CD8-positive, alpha-beta memory T cell (primary cell): ENCODE results near the gene DNAJB9. TPM values are rescaled to one million over a fixed set of nuclear protein-coding genes. Genes with fewer than 3 reads are reported as not detected.
"Not testable (repeated sequence)": the region's sequence is repeated elsewhere in the genome, so short reads cannot be mapped to it uniquely, and the experiment has no call there.

Experiments used
- CTCF ChIA-PET: fragments of 350-600 bp; sonication (Branson Sonifier 250); formaldehyde crosslinking; loops from one replicate; lab custom pipeline; 2021; ENCODE audit warnings: antibody characterized with exemption; lab: Charles Lee
- POLR2A ChIA-PET: fragments of 350-600 bp; sonication (Branson Sonifier 250); formaldehyde crosslinking; loops from one replicate; lab custom pipeline; 2021; ENCODE audit warnings: antibody characterized with exemption; lab: Charles Lee
- DNase-seq, 5 donors: peaks; one replicate each; pipeline versions ENCODE4 v3.0.0 to v3.0.0-alpha.2; 2020 to 2022; ENCODE audit warnings: mixed read lengths in 1 of 5
- H3K27ac ChIP-seq: one replicate; pipeline ENCODE4 v1.7.0; 2013; ENCODE audit warnings: low read depth, mild to moderate bottlenecking, low read length, moderate library complexity
- H3K27me3 ChIP-seq: 2 replicates; pipeline ENCODE4 v1.7.0; 2013; ENCODE audit warnings: low read length, mild to moderate bottlenecking; ENCODE audit not compliant: insufficient read depth, poor library complexity, severe bottlenecking
- H3K36me3 ChIP-seq: 2 replicates; pipeline ENCODE4 v1.7.0; 2013; ENCODE audit warnings: mild to moderate bottlenecking, low read length, moderate library complexity; ENCODE audit not compliant: insufficient read depth
- H3K4me1 ChIP-seq: 2 replicates; pipeline ENCODE4 v1.7.0; 2013; ENCODE audit warnings: mild to moderate bottlenecking, low read length, moderate library complexity; ENCODE audit not compliant: insufficient read depth
- H3K4me3 ChIP-seq: 2 replicates; pipeline ENCODE4 v1.7.0; 2013; ENCODE audit warnings: mild to moderate bottlenecking, low read length
- H3K9me3 ChIP-seq: 2 replicates; pipeline ENCODE4 v1.7.0; 2013; ENCODE audit warnings: mild to moderate bottlenecking, low read length
- H3K27ac Mint-ChIP-seq, 8 donors: one replicate each; pipeline ENCODE4 v1.8.0; 2020 to 2021; ENCODE audit warnings: mixed read lengths in 8 of 8, mild to moderate bottlenecking in 6 of 8, inconsistent platforms in 3 of 8, moderate library complexity in 3 of 8
- H3K27me3 Mint-ChIP-seq, 2 donors: one replicate each; pipeline ENCODE4 v1.8.0; 2020 to 2021; ENCODE audit warnings: mixed read lengths in 2 of 2, mild to moderate bottlenecking in 1 of 2, moderate library complexity in 1 of 2
- H3K36me3 Mint-ChIP-seq, 3 donors: one replicate each; pipeline ENCODE4 v1.8.0; 2020 to 2021; ENCODE audit warnings: mixed read lengths in 3 of 3, inconsistent platforms in 1 of 3, mild to moderate bottlenecking in 1 of 3
- H3K4me1 Mint-ChIP-seq, 3 donors: one replicate each; pipeline ENCODE4 v1.8.0; 2020 to 2021; ENCODE audit warnings: mixed read lengths in 3 of 3, inconsistent platforms in 1 of 3, mild to moderate bottlenecking in 1 of 3
- H3K4me3 Mint-ChIP-seq, 7 donors: one replicate each; pipeline ENCODE4 v1.8.0; 2020 to 2021; ENCODE audit warnings: mixed read lengths in 7 of 7, mild to moderate bottlenecking in 6 of 7, moderate library complexity in 4 of 7, inconsistent platforms in 2 of 7
- H3K9me3 Mint-ChIP-seq, 5 donors: one replicate each; pipeline ENCODE4 v1.8.0; 2020 to 2022; ENCODE audit warnings: mixed read lengths in 5 of 5, mild to moderate bottlenecking in 3 of 5, moderate library complexity in 2 of 5, inconsistent platforms in 1 of 5
- polyA plus RNA-seq: library from polyadenylated mRNA; unstranded; fragments of 300-500 nt; fragmentation: Illumina TruSeq; gene quantifications from one replicate; pipeline ENCODE4 v1.2.3, GENCODE V29; 2021
- total RNA-seq, 2 experiments: library from RNA; stranded (reverse); gene quantifications; one replicate each; pipeline ENCODE4 v1.2.3, GENCODE V29; 2021

DNAJB9 gene
- total and polyA plus RNA-seq, 3 experiments from 2014 or later, result 10.1 to 37.5 (median 12.0) TPM

GRCh38 chr7:108529341-108529740 lies 40.3 kb upstream of the DNAJB9 start:
- CTCF ChIA-PET, result no interaction called here

GRCh38 chr7:108533712-108534111 lies 36.0 kb upstream of the DNAJB9 start:
- Mint-ChIP-seq H3K36me3 (peaks cover 0 to 16% (median 0%) of the 10 kb centered on the region in 3 donors), H3K9me3 (no peaks in the 10 kb centered on the region), H3K4me1 (no peaks in the 10 kb centered on the region), H3K27me3 (peaks cover 8 to 31% of the 10 kb centered on the region in 2 donors), H3K4me3 (no peak overlapping the region), H3K27ac (no peak overlapping the region)
- CTCF ChIA-PET, result no interaction called here
- Histone ChIP-seq H3K9me3 (no peaks in the 10 kb centered on the region), H3K36me3 (no peaks in the 10 kb centered on the region), H3K27ac (no peak overlapping the region), H3K27me3 (no peaks in the 10 kb centered on the region), H3K4me1 (no peaks in the 10 kb centered on the region), H3K4me3 (no peak overlapping the region)
- POLR2A ChIA-PET, result no interaction called here
- DNase-seq, result no peak

More at GRCh38 chr7:108529341-108529740, 40.3 kb upstream of the DNAJB9 start:
- Mint-ChIP-seq H3K4me3 (no peak overlapping the region), H3K27me3 (peaks cover 3 to 12% of the 10 kb centered on the region in 2 donors), H3K4me1 (peaks cover 16 to 21% (median 18%) of the 10 kb centered on the region in 3 donors), H3K36me3 (peaks cover 0 to 12% (median 2%) of the 10 kb centered on the region in 3 donors), H3K9me3 (no peaks in the 10 kb centered on the region), H3K27ac (no peak overlapping the region)
- no peak for DNase-seq
- H3K36me3 ChIP-seq, result no peaks in the 10 kb centered on the region
- H3K4me3 ChIP-seq, result no peak overlapping the region
- H3K27me3 ChIP-seq, result no peaks in the 10 kb centered on the region
- POLR2A ChIA-PET, result no interaction called here
- peaks cover 12% of the 10 kb centered on the region for H3K4me1 ChIP-seq
- no peak overlapping the region for H3K27ac ChIP-seq
- no peaks in the 10 kb centered on the region for H3K9me3 ChIP-seq

- Mint-ChIP-seq H3K9me3 (no peaks in the 10 kb centered on the region), H3K4me3 (no peak overlapping the region), H3K27ac (no peak overlapping the region), H3K4me1 (no peaks in the 10 kb centered on the region), H3K27me3 (peaks cover 8 to 44% of the 10 kb centered on the region in 2 donors), H3K36me3 (peaks cover 0 to 20% (median 0%) of the 10 kb centered on the region in 3 donors)
- Histone ChIP-seq H3K9me3 (no peaks in the 10 kb centered on the region), H3K36me3 (no peaks in the 10 kb centered on the region), H3K4me3 (no peak overlapping the region), H3K4me1 (no peaks in the 10 kb centered on the region), H3K27me3 (no peaks in the 10 kb centered on the region), H3K27ac (no peak overlapping the region)
- POLR2A ChIA-PET, result no interaction called here
- CTCF ChIA-PET, result no interaction called here
- DNase-seq, result no peak
These were observed 34.4 kb upstream of the DNAJB9 start for GRCh38 chr7:108535257-108535656.

- Histone ChIP-seq H3K4me1 (no peaks in the 10 kb centered on the region), H3K9me3 (no peaks in the 10 kb centered on the region), H3K4me3 (no peak overlapping the region), H3K36me3 (no peaks in the 10 kb centered on the region), H3K27ac (no peak overlapping the region), H3K27me3 (no peaks in the 10 kb centered on the region)
- H3K36me3 Mint-ChIP-seq, result peaks cover 0 to 20% (median 0%) of the 10 kb centered on the region in 3 donors
- no peak overlapping the region for H3K27ac Mint-ChIP-seq
- no peak for DNase-seq
- H3K4me3 Mint-ChIP-seq, result no peak overlapping the region
- CTCF ChIA-PET, result no interaction called here
- peaks cover 8 to 44% of the 10 kb centered on the region in 2 donors for H3K27me3 Mint-ChIP-seq
- H3K4me1 Mint-ChIP-seq, result no peaks in the 10 kb centered on the region
- POLR2A ChIA-PET, result no interaction called here
- H3K9me3 Mint-ChIP-seq, result no peaks in the 10 kb centered on the region
These were observed 33.9 kb upstream of the DNAJB9 start for GRCh38 chr7:108535744-108536143.

GRCh38 chr7:108537229-108537628 lies 32.4 kb upstream of the DNAJB9 start:
- Histone ChIP-seq H3K9me3 (no peaks in the 10 kb centered on the region), H3K36me3 (no peaks in the 10 kb centered on the region), H3K27me3 (no peaks in the 10 kb centered on the region), H3K27ac (no peak overlapping the region), H3K4me3 (no peak overlapping the region), H3K4me1 (no peaks in the 10 kb centered on the region)
- H3K9me3 Mint-ChIP-seq, result no peaks in the 10 kb centered on the region
- no peak overlapping the region for H3K4me3 Mint-ChIP-seq
- ChIA-PET POLR2A (no interaction called here), CTCF (no interaction called here)
- peaks cover 0 to 20% (median 0%) of the 10 kb centered on the region in 3 donors for H3K36me3 Mint-ChIP-seq
- DNase-seq, result no peak
- peaks cover 8 to 40% of the 10 kb centered on the region in 2 donors for H3K27me3 Mint-ChIP-seq
- H3K4me1 Mint-ChIP-seq, result no peaks in the 10 kb centered on the region
- no peak overlapping the region for H3K27ac Mint-ChIP-seq

- H3K27ac Mint-ChIP-seq, H3K4me3 ChIP-seq, H3K9me3 ChIP-seq, DNase-seq, H3K36me3 ChIP-seq, H3K27ac ChIP-seq, POLR2A ChIA-PET, H3K4me1 ChIP-seq, H3K27me3 ChIP-seq, H3K4me3 Mint-ChIP-seq, H3K4me1 Mint-ChIP-seq, CTCF ChIA-PET, H3K9me3 Mint-ChIP-seq: not testable (repeated sequence)
- H3K36me3 Mint-ChIP-seq, result peaks cover 0 to 20% (median 0%) of the 10 kb centered on the region in 3 donors
- H3K27me3 Mint-ChIP-seq, result peaks cover 7 to 35% of the 10 kb centered on the region in 2 donors
These were observed 31.4 kb upstream of the DNAJB9 start for GRCh38 chr7:108538236-108538635.

- H3K4me3 Mint-ChIP-seq, H3K27ac Mint-ChIP-seq, H3K36me3 ChIP-seq, H3K4me1 ChIP-seq, H3K4me1 Mint-ChIP-seq, H3K9me3 Mint-ChIP-seq, H3K4me3 ChIP-seq, POLR2A ChIA-PET, H3K27ac ChIP-seq, H3K27me3 ChIP-seq, CTCF ChIA-PET, DNase-seq, H3K9me3 ChIP-seq: not testable (repeated sequence)
- H3K36me3 Mint-ChIP-seq, result peaks cover 0 to 20% (median 0%) of the 10 kb centered on the region in 3 donors
- H3K27me3 Mint-ChIP-seq, result peaks cover 7 to 34% of the 10 kb centered on the region in 2 donors
These were observed 31.0 kb upstream of the DNAJB9 start for GRCh38 chr7:108538685-108539084.

GRCh38 chr7:108541478-108541877 lies 28.2 kb upstream of the DNAJB9 start:
- POLR2A ChIA-PET, result no interaction called here
- Histone ChIP-seq H3K27ac (no peak overlapping the region), H3K9me3 (no peaks in the 10 kb centered on the region), H3K4me1 (no peaks in the 10 kb centered on the region), H3K36me3 (no peaks in the 10 kb centered on the region), H3K27me3 (no peaks in the 10 kb centered on the region), H3K4me3 (no peak overlapping the region)
- Mint-ChIP-seq H3K4me1 (no peaks in the 10 kb centered on the region), H3K36me3 (peaks cover 0 to 7% (median 0%) of the 10 kb centered on the region in 3 donors), H3K27ac (no peak overlapping the region), H3K4me3 (no peak overlapping the region), H3K9me3 (no peaks in the 10 kb centered on the region), H3K27me3 (peaks cover 0 to 20% of the 10 kb centered on the region in 2 donors)
- no peak for DNase-seq
- CTCF ChIA-PET, result no interaction called here
